B cell (primary cell): ENCODE results near the gene ZNF407. TPM values are rescaled to one million over a fixed set of nuclear protein-coding genes. Genes with fewer than 3 reads are reported as not detected.

Source experiments
- ATAC-seq: fragments of 200-7000 bp; cut with Tn5 transposase; one replicate; pipeline ENCODE4 v1.10.0; 2021; ENCODE audit warnings: low read depth, mild to moderate bottlenecking, moderate number of reproducible peaks, moderate library complexity
- CTCF ChIA-PET: fragments of 350-600 bp; sonication (Branson Sonifier 250); formaldehyde crosslinking; loops from one replicate; lab custom pipeline; 2021; ENCODE audit warnings: antibody characterized with exemption, inconsistent platforms; lab: Charles Lee
- POLR2A ChIA-PET: fragments of 350-600 bp; sonication (Branson Sonifier 250); formaldehyde crosslinking; loops from one replicate; lab custom pipeline; 2021; ENCODE audit warnings: antibody characterized with exemption; lab: Charles Lee
- DNase-seq: peaks from one replicate; pipeline ENCODE4 v3.0.0; 2013
- H2AFZ ChIP-seq: 2 replicates; pipeline ENCODE4 v1.6.1; 2012; ENCODE audit warnings: mild to moderate bottlenecking, low read depth, low read length; ENCODE audit not compliant: insufficient read depth, poor library complexity, severe bottlenecking
- H3K27ac ChIP-seq, 2 donors: 1 replicate in 1 of 2; 2 replicates in 1 of 2; pipeline ENCODE4 v1.5.1; 2012 to 2013; ENCODE audit warnings: low read length in 2 of 2, mild to moderate bottlenecking in 2 of 2, moderate library complexity in 1 of 2
- H3K27me3 ChIP-seq, 4 experiments: fragments of 200-600 bp in 1 of 4; sonication (generic) in 1 of 4; replicated peaks in 1 of 4; 1 replicate in 2 of 4; 2 replicates in 2 of 4; pipeline versions ENCODE4 v1.6.1 to v1.7.0; 2013 to 2016; ENCODE audit warnings: low read length in 3 of 4, mild to moderate bottlenecking in 2 of 4, mixed read lengths in 1 of 4, moderate library complexity in 1 of 4; ENCODE audit not compliant: insufficient read depth in 4 of 4, control insufficient read depth in 3 of 4; ENCODE audit errors: control extremely low read depth in 1 of 4
- H3K36me3 ChIP-seq, 2 experiments: replicated peaks in 1 of 2; 1 replicate in 1 of 2; 2 replicates in 1 of 2; pipeline versions ENCODE4 v1.6.1 to v1.7.1; 2013; ENCODE audit warnings: low read length in 1 of 2; ENCODE audit not compliant: insufficient read depth in 2 of 2, control insufficient read depth in 1 of 2; ENCODE audit errors: control extremely low read depth in 1 of 2, extremely low read depth in 1 of 2
- H3K4me1 ChIP-seq, 2 donors: fragments of 200-600 bp in 1 of 2; sonication (generic) in 1 of 2; 1 replicate in 1 of 2; 2 replicates in 1 of 2; pipeline versions ENCODE4 v1.5.1 to v1.6.1; 2013 to 2017; ENCODE audit warnings: low read length in 2 of 2; ENCODE audit not compliant: control insufficient read depth in 2 of 2, insufficient read depth in 2 of 2
- H3K4me2 ChIP-seq: replicated peaks from 2 replicates; pipeline ENCODE3; 2012; ENCODE audit warnings: mild to moderate bottlenecking, low read depth, low read length; ENCODE audit not compliant: poor library complexity, severe bottlenecking
- H3K4me3 ChIP-seq, 5 experiments: fragments of 200-600 bp in 1 of 5; sonication (generic) in 1 of 5; 1 replicate in 3 of 5; 2 replicates in 2 of 5; pipeline versions ENCODE4 v1.5.1 to v1.7.0; 2011 to 2016; ENCODE audit warnings: low read length in 4 of 5, mild to moderate bottlenecking in 4 of 5, low read depth in 2 of 5, control low read depth in 1 of 5, moderate library complexity in 1 of 5; ENCODE audit not compliant: insufficient read depth in 1 of 5; ENCODE audit errors: control extremely low read depth in 1 of 5, extremely low read depth in 1 of 5
- H3K79me2 ChIP-seq: fragments of 200-600 bp; sonication (generic); one replicate; pipeline ENCODE4 v1.6.0; 2016; ENCODE audit warnings: low read length; ENCODE audit not compliant: control insufficient read depth, insufficient read depth
- H3K9ac ChIP-seq: fragments of 200-600 bp; sonication (generic); 2 replicates; pipeline ENCODE4 v1.6.1; 2017; ENCODE audit warnings: mild to moderate bottlenecking, low read length, moderate library complexity
- H3K9me3 ChIP-seq, 3 donors: one replicate each; pipeline versions ENCODE4 v1.6.1 to v1.7.1; 2013; ENCODE audit warnings: low read length in 2 of 3; ENCODE audit not compliant: control insufficient read depth in 2 of 3, insufficient read depth in 1 of 3; ENCODE audit errors: control extremely low read depth in 1 of 3
- H4K20me1 ChIP-seq: 2 replicates; pipeline ENCODE4 v1.6.0; 2012; ENCODE audit warnings: mild to moderate bottlenecking, low read length; ENCODE audit not compliant: insufficient read depth, control insufficient read depth, poor library complexity, severe bottlenecking
- H3K27ac Mint-ChIP-seq: one replicate; pipeline ENCODE4 v1.8.0; 2021; ENCODE audit warnings: mixed read lengths
- H3K27me3 Mint-ChIP-seq: one replicate; pipeline ENCODE4 v1.8.0; 2021; ENCODE audit warnings: mixed read lengths
- H3K4me1 Mint-ChIP-seq: one replicate; pipeline ENCODE4 v1.8.0; 2021; ENCODE audit warnings: mixed read lengths
- H3K4me3 Mint-ChIP-seq: one replicate; pipeline ENCODE4 v1.8.0; 2021; ENCODE audit warnings: mixed read lengths
- H3K9me3 Mint-ChIP-seq: one replicate; pipeline ENCODE4 v1.8.0; 2022; ENCODE audit warnings: mixed read lengths; ENCODE audit not compliant: insufficient read depth
- CTCF ChIP-seq: fragments of 200-600 bp; IDR thresholded peaks from one replicate; pipeline ENCODE4 v1.8.0; 2022; ENCODE audit warnings: antibody characterized with exemption, mild to moderate bottlenecking
- EZH2 ChIP-seq: IDR thresholded peaks from 2 replicates; pipeline ENCODE4 v1.6.1; 2012; ENCODE audit warnings: borderline replicate concordance, low read depth, mild to moderate bottlenecking, moderate library complexity, low read length; ENCODE audit not compliant: insufficient read depth, poor library complexity, severe bottlenecking
- WGBS: methylation state at CpG from one replicate; pipeline ENCODE4 v1.1.5; 2013; ENCODE audit warnings: missing lambda C conversion rate; ENCODE audit not compliant: insufficient coverage; 5-methylcytosine and 5-hydroxymethylcytosine counted together
- intact Hi-C: fragments of 100-400 bp; cut with micrococcal nuclease; formaldehyde crosslinking; loops from one replicate; pipeline ENCODE4 v1.10.0; 2022
- polyA plus RNA-seq: library from polyadenylated mRNA; depleted of rRNA; stranded (reverse); fragments of >200 nt; gene quantifications from 2 replicates; pipeline ENCODE4 v1.2.3, GENCODE V29; 2012
- total RNA-seq, 2 donors: library from RNA; stranded (reverse); fragments of 120-200 nt in 1 of 2; gene quantifications; 1 replicate in 1 of 2; 2 replicates in 1 of 2; pipeline versions ENCODE4 v1.2.3 to v1.2.4, GENCODE V29; 2013 to 2022

Gene ZNF407
- total and polyA plus RNA-seq, 2 donors (not counting 1 experiment from before 2014, with no cell fraction given) = 4.5 to 37.1 TPM

- H3K9ac ChIP-seq = no peak overlapping the region
- no peaks in the 10 kb centered on the region for H3K9me3 ChIP-seq
- no peak overlapping the region for H3K4me3 Mint-ChIP-seq
- no peak overlapping the region for H3K27ac ChIP-seq
- no CpG with 5 or more reads among the region's 2 CpGs for WGBS
- no peaks in the 10 kb centered on the region for H3K27me3 ChIP-seq
- no peak overlapping the region for H3K4me2 ChIP-seq
- ChIA-PET CTCF (no interaction called here), POLR2A (no interaction called here)
- H3K4me3 ChIP-seq = no peak overlapping the region
- no peaks in the 10 kb centered on the region for H3K27me3 Mint-ChIP-seq
- no peaks in the 10 kb centered on the region for H4K20me1 ChIP-seq
- H3K9me3 Mint-ChIP-seq = no peaks in the 10 kb centered on the region
- peaks cover 2% of the 10 kb centered on the region for H3K4me1 Mint-ChIP-seq
- H3K79me2 ChIP-seq = no peaks in the 10 kb centered on the region
- no peak overlapping the region for H3K27ac Mint-ChIP-seq
- no peak for DNase-seq
- no peak for ATAC-seq
- no peaks in the 10 kb centered on the region for H3K4me1 ChIP-seq
- H2AFZ ChIP-seq = no peak overlapping the region
- TF ChIP-seq EZH2 (no peak), CTCF (no peak)
- intact Hi-C loops = no loop called here
- no peaks in the 10 kb centered on the region for H3K36me3 ChIP-seq
Observed at GRCh38 chr18:75009296-75009695, 411.6 kb downstream of the ZNF407 start.

- no peak for TF ChIP-seq CTCF
- TF ChIP-seq EZH2 = no peak
- DNase-seq (no peak), ATAC-seq (no peak)
- ChIA-PET CTCF (no interaction called here), POLR2A (no interaction called here)
- H2AFZ ChIP-seq = no peak overlapping the region
- H3K36me3 ChIP-seq = no peaks in the 10 kb centered on the region
- no peak overlapping the region for H3K4me3 ChIP-seq
- intact Hi-C loops = no loop called here
- no peaks in the 10 kb centered on the region for H3K27me3 ChIP-seq
- 94% methylated on average over 2 of the region's 4 CpGs for WGBS
- H3K4me3 Mint-ChIP-seq = no peak overlapping the region
- peaks cover 4% of the 10 kb centered on the region for H3K4me1 Mint-ChIP-seq
- H4K20me1 ChIP-seq = no peaks in the 10 kb centered on the region
- no peaks in the 10 kb centered on the region for H3K27me3 Mint-ChIP-seq
- H3K4me1 ChIP-seq = no peaks in the 10 kb centered on the region
- no peak overlapping the region for H3K9ac ChIP-seq
- no peaks in the 10 kb centered on the region for H3K79me2 ChIP-seq
- no peaks in the 10 kb centered on the region for H3K9me3 ChIP-seq
- H3K27ac ChIP-seq = no peak overlapping the region
- H3K27ac Mint-ChIP-seq = no peak overlapping the region
- no peak overlapping the region for H3K4me2 ChIP-seq
- no peaks in the 10 kb centered on the region for H3K9me3 Mint-ChIP-seq
Observed at GRCh38 chr18:75009878-75010277, 412.2 kb downstream of the ZNF407 start.
